Cerebellar nuclear complex (tissue), 1 donor: ENCODE measurements around the gene EXOC4.
"Not testable (repeated sequence)": the region's sequence is repeated elsewhere in the genome, so short reads cannot be mapped to it uniquely, and the experiment has no call there.

Experiments
- DNase-seq, 2 experiments: peaks; one replicate each; lab custom pipeline; 2025; lab: John Stamatoyannopoulos, UW

EXOC4 gene

GRCh38 chr7:134075799-134076198 is 822.9 kb downstream of the EXOC4 start:
- no peak for DNase-seq

GRCh38 chr7:134077560-134077959 is 824.7 kb downstream of the EXOC4 start:
- DNase-seq = not testable (repeated sequence)

DNA sequence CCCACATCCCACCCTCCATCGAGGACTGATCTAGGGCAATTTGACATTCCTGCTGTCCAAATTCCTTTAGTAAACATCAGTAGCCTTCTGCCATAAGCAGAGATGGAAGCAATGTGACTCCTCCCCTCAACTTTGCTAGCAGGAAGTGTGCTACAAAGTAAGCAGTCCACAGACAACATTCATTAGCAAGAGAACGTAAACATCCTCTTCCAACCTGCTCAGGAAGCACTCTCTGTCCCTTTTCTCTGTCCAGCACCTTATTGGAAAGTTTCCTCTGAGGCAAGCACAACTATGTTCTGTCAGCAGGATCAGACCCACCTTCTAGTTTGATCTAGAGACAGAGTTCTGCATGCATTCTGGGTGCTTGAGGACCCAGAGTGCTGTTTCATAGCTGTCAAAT is 826.1 kb downstream of the EXOC4 start:
- no peak for DNase-seq

DNA sequence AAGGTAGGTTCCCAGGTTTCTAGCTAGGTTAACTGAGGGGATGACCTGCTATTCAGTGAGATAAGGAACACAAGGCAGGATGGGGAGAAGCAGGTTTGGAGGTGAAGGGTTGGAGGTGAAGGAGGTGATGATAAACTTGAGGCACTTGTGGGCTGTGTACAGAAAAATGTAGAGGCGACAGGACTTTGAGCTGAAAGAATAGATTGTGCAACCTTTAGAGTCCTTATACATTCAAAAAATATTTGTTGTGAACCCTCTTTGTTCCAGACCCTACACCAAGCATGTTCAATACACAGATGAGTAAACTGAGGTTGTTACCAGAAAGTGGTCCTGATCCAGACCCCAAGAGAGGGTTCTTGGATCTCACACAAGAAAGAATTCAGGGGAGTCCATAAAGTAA is 828.8 kb downstream of the EXOC4 start:
- no peak for DNase-seq

DNA sequence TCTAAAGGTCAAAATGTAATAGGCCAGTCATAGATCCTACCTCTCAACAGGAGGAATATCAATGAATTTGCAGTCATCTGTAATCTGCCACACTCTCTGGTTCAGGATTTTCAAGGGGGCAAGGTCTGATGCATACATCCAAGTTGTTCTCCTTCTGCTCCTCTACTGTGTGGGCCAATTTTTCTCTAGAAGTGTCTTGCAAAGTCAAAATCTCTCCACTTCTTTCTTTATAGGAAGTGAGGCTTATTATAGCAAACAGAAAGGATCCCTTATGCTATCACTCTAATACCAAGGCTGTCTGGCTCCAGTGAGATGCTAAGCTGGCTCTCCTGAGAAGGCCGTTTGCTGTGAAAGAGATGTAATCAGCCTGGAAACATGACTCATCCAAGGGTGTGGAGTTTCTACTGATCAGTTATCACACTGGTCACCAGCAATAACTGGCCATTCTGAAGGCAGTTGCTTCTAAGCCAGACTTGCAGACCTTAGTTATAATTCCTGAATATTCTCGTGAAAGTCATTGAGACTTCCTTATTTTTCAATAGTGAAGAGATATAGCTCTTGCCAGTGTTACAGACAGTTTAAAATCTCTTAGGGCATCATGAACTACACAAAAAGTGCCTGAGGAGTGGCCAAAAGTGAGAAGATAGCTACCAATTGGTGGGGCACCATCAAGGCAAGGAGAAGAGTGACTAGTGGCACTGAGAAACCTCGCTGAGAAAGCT is 831.0 kb downstream of the EXOC4 start:
- no peak for DNase-seq

GRCh38 chr7:134084488-134085144 is 831.7 kb downstream of the EXOC4 start:
- DNase-seq = no peak

DNA sequence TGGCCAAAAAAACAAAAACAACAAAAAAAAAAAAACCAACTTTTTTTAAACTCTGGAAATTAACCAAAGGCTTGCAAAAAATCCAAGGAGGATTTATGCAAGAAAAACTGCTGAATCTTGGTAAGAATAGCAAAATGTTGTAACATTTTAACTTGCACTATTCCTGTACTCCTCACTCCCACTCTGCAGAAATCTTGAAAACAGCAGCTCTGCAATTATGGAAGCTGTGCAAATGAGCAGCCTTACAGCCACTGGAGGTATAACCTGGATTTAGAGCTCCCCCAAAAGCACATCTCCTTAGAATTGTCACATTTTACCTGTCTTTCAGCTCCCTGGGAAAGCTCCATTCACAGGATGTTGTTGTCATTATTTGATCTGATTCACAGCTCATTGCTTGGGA is 832.4 kb downstream of the EXOC4 start:
- DNase-seq = no peak

- no peak for DNase-seq
Measured at GRCh38 chr7:134086998-134087735, 834.3 kb downstream of the EXOC4 start.

GRCh38 chr7:134088199-134088598 is 835.3 kb downstream of the EXOC4 start:
- DNase-seq = no peak

GRCh38 chr7:134089446-134089845 is 836.6 kb downstream of the EXOC4 start:
- no peak for DNase-seq

GRCh38 chr7:134098072-134098471 is 845.2 kb downstream of the EXOC4 start:
- no peak for DNase-seq

DNA sequence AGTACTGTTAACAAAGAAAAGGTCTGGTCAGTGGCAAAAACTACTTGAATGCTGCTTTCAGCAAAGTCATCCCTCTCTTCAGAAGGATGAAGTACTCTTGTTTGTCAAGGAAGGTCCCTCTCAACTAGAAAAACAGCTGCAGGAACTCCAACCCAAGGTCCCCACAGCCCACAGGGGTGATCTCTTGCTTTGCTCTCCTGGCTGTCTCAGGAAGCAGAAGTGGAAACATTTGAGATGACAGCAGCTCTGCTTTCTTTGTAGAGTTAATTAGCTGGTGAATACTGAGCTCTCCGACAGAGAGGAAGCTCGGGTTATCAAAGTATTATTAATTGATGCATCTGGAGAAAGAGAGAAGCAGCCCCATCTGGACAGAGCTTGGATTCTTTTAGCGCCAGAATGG is 848.8 kb downstream of the EXOC4 start:
- DNase-seq = no peak

DNA sequence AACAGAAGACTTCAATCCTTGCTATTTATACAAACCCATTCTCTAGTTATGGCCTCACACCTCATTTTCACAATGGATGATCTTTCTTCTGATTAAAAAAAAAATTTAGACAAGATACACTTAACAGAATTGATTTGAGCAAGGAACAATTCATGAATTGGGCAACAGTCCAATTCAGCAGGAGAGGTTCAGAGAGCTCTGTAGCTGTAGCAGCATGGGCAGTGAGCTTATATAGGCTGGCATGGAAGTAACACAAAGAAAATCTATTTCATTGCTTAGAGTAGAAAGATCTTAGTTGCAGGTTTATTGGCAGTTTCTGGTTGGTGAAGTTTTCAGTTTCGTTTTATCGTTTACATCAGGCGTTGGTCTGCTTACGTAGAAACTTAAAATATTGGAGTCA is 851.3 kb downstream of the EXOC4 start:
- DNase-seq = no peak

DNA sequence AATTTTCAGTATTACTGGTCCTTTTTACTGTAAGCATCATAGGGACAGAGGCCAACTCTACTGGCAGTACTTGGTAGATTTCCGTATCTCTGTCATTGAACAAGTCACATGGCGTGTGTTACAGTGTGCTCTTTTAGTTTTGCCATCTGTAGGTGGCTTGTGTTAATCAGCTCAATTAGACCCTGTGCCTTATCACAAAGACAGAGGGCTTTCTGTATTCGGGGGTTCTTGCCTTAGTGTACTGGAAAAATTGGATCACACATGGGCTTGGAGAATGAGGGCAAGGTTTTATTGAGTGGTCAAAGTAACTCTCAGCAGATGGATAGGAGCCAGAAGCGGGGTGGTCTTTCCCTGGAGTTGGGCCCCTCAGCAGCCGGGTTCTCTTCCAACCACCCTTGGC is 853.0 kb downstream of the EXOC4 start:
- no peak for DNase-seq

DNA sequence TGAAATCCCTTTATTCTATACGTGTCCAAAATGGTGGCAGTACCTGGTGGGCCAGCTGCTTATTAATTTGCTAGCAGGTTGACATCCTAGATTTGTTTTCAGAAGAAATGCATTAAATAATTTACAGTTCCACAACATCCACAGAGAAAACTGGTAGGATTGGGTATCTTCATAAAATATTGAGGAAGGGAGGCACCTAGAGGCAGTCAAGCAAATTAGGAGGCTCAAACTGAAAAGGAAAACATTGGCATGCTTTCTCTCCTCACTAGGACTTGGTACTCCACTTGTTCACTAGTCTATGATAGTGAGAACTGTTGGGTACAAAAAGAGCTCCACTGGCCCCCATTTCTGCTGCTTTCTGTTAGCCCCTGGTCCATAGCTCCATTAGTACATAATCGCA is 855.9 kb downstream of the EXOC4 start:
- no peak for DNase-seq

- DNase-seq = no peak
Measured at GRCh38 chr7:134113655-134114054, 860.8 kb downstream of the EXOC4 start.

DNA sequence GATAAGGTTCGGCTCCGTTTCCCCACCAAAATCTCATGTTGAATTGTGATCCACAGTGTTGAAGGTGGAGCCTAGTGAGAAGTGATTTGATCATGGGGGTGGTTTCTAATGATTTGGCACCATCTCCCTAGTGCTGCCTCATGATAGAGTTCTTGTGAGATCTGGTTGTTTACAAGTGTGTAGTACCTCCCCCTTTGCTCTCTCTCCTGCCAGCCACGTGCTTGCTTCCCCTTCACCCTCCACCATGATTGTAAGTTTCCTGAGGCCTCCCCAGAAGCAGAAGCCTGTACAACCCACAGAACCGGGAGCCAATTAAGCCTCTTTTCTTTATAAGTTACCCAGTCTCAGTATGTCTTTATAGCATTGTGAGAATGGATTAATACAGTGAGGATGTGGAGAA is 862.1 kb downstream of the EXOC4 start:
- no peak for DNase-seq
